Right ventricle myocardium superior (tissue), 1 donor: Measurements from ENCODE around the gene ITPKB. TPM values are rescaled to one million over a fixed set of nuclear protein-coding genes. Genes with fewer than 3 reads are reported as not detected.

ENCODE experiments used
- ATAC-seq: fragments of 200-7000 bp; cut with Tn5 transposase; one replicate; pipeline ENCODE4 v1.9.1; 2020; ENCODE audit warnings: mild to moderate bottlenecking; ENCODE audit not compliant: poor library complexity
- DNase-seq: peaks from one replicate; pipeline ENCODE4 v3.0.0-alpha.2; 2020
- intact Hi-C: fragments of 100-400 bp; cut with DNase I; formaldehyde crosslinking; loops from one replicate; pipeline ENCODE4 v1.11.2; 2022
- total RNA-seq: library from RNA; stranded (reverse); fragmentation: NEBNext Ultra II Directional; extraction: Animal tissue kit (Norgen Biotek cat#: 25700); gene quantifications from one replicate; pipeline ENCODE4 v1.2.1, GENCODE V29; 2021
- donor health status: DM: no; HTN: yes; CAD: no; lungs with severe emphysema.

ITPKB gene
- total RNA-seq, 1 donor from 2014 or later, result 21.2 TPM

DNA sequence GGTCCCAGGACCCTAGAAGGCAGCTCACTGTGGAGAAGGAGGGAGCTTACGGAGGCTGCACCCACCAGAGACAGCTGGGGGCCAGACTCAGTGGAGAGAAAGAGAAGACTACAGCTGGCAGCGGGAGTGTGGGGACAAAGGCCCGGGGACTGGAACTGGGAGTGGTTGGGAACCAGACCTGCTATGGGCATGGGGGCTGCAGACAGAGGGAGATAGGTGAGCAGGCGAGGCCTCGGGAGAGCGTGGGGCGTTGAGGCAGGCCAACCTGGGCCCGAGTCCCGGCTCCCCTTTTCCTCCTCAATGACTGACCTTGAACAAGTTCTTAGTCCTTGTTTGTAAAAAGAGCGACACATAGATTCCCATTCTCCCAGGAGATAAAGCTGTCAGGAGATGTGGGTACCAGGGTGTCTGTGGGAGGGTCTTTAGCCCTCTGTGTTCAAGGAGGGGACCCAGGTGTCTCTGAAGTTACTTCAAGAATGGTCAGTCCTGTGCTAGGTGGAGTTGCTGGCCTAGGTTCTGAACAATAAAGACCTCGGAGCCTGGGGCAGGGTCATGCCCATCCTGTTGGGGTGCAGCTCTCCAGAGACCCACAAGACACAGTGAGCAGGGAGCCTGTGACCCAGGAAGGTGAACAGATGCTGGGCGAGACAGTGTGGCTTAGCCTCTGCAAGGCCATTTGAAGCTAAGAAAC, 87.9 kb downstream of the ITPKB start:
- ATAC-seq, result no peak
- peak; percentile 17 for DNase-seq
- intact Hi-C loops, result loop anchor here (5.0 kb wide), 1 partner anchor 81 kb away; no protein-coding TSS in a partner anchor

DNA sequence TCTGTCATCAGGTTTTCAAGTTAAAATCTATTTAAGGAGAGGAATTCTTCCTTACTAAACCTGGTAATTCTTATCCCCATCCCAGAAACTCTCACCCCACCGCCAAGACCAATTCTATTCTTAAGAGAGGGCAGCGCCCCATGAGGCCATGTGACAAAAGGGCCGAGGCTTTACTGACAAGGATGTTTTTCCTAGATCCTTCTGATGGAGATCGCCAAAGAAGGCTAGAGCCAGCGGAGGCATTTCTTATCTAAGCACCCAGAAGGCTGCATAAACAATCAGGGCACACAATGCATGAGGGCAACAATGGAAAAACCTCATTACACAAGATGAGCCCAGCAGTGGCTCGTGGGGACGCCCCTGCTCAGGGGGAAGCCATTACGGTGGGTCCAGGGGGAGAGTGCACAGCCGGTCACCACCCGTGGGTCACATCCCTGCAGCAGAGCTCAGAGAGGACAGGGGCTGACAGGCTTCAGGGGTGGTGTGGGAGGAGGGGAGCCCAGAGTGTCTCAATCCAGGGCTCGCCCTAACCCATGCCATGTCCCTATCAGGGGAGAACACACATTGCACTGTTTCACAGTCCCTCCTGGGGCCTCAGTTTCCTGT, 88.7 kb downstream of the ITPKB start:
- DNase-seq (peak; percentile 41), ATAC-seq (no peak)
- intact Hi-C loops, result loop anchor here (5.0 kb wide), 1 partner anchor 82 kb away; no protein-coding TSS in a partner anchor

DNA sequence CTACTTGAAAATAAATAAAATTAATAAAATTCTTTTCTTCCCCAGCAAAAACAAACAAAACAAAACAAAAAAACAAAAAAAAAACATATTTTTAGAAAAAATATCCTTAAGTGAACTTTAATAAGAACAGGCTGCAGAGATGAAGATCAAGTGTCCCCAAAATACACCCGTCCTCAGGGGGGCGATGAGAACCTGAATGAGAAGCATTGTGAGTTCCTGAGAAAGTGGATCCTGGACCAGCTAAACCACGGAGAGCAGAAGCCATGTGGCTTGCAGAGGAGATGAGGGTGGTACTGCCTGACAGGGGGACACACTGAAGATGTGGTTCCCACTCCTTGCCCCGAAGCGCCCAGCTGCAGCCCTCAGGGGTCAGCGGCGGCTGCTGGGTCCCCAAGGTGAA, 89.3 kb downstream of the ITPKB start:
- intact Hi-C loops, result loop anchor here (5.0 kb wide), 1 partner anchor 83 kb away; no protein-coding TSS in a partner anchor
- DNase-seq, result peak; percentile 41
- ATAC-seq, result no peak

DNA sequence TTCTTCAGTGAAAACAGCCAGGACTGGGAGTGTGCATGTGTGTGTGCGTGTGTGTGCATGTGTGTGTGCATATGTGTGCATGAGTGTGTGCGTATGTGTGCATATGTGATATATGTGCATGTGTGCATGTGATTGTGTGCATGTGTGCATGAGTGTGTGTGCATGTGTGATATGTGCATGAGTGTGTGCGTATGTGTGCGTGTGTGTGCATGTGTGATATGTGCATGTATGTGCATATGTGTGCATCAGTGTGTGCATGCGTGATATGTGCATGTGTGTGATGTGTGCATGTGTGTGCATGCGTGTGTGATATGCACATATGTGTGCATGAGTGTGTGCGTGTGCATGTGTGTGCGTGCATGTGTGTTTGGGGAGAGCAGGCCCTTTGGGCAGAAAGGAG, 89.8 kb downstream of the ITPKB start:
- DNase-seq (no peak), ATAC-seq (no peak)
- intact Hi-C loops, result no loop called here

- intact Hi-C loops, result no loop called here
- ATAC-seq (no peak), DNase-seq (peak; percentile 15)
Observed at GRCh38 chr1:226648421-226648820, 90.7 kb downstream of the ITPKB start.

DNA sequence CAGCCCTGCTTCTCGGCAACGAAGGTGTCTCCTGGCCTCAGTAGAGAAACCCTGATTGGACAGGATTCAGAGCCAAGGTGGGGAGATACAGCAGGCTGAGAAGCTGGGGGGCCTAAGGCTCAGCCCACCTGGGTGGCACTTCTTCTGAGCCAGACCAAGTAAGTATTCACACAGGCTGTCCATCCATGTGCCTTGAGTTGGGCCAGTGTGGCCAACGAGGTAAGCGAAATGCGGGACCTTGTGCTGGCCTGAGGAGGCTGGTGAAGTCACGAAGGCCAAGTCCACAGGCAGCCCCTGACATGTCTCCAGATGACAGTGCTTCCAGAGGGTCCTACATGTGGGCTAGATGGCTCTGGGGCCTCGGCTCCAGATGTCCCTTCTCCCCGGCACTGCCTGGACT, 91.4 kb downstream of the ITPKB start:
- DNase-seq, result peak; percentile 9
- intact Hi-C loops, result no loop called here
- ATAC-seq, result no peak

GRCh38 chr1:226646870-226647449, 92.1 kb downstream of the ITPKB start:
- intact Hi-C loops, result no loop called here
- no peak for ATAC-seq
- DNase-seq, result peak; percentile 27

DNA sequence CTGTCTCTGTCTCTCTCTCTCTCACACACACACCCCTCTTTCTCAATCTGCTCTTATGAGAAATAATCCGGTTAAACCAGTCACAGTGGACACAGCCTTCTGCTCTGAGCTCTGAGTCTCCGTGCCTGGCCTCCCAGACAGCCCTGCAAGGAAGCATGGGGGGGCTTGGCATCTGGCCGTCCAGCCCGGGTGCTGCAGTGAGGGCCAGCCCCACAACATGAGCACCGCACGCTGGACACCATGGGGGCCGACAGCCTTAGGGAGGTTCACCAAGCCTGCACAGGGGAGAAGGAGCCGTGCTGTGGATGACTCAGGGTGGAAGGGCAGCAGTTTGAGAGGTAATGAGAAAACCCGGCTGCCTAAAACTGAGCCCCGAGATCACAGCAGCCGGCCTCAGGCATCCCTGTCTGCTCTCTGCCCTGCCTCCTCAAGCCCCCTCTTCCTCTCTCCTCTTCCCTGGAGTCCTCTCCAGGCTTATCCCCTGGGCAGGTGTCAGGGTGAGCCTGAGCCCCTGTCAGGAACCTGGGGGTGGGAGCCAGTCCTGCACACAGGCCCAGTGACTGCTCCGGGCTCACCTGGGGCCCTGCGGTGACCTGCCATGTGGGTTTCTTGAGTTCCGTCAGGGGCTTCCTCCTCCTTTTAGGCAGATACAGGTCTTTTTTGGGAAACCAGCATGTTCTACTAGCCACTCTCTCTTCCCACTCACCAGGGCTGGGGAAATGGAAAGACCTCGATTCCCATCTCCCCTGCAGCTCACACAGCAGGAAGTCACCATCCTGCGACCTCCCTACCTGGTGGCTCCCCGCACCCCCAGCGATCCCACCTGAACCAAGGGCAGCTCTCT, 92.8 kb downstream of the ITPKB start:
- intact Hi-C loops, result no loop called here
- ATAC-seq, result no peak
- DNase-seq, result peak; percentile 51

- intact Hi-C loops, result no loop called here
- ATAC-seq (peak; percentile 44), DNase-seq (peak; percentile 37)
Observed at GRCh38 chr1:226645279-226645976, 93.7 kb downstream of the ITPKB start.

DNA sequence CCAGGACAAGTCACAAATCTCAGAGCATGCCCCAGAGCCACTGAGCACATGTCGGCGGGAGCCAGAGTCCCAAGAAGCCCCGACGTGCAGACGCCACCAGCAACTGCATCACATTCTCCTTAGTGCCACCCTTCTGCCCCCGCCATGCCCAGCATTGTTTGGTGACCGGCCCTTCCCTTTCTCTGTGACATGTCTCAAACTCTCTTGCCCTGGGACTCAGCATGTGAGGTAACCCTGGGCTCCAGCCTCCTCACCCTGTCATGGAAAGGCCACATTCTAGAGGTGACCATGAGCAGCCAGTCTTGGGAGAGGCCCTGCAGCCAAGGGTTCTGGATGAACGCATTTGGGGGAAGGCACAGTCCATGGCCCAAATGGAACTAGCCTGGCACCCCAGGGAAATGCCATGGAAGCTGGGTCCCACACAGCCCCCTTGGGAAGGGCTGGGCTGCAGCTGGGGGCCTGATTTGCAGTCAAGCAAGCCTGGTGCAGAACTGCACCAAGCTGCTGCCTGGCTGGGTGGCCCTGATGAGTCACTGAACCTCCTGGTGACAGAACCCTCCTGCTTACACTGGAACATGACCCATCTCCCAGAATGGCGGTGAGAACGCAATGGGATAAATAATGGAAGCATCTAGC, 94.4 kb downstream of the ITPKB start:
- ATAC-seq (no peak), DNase-seq (peak; percentile 28)
- intact Hi-C loops, result no loop called here

DNA sequence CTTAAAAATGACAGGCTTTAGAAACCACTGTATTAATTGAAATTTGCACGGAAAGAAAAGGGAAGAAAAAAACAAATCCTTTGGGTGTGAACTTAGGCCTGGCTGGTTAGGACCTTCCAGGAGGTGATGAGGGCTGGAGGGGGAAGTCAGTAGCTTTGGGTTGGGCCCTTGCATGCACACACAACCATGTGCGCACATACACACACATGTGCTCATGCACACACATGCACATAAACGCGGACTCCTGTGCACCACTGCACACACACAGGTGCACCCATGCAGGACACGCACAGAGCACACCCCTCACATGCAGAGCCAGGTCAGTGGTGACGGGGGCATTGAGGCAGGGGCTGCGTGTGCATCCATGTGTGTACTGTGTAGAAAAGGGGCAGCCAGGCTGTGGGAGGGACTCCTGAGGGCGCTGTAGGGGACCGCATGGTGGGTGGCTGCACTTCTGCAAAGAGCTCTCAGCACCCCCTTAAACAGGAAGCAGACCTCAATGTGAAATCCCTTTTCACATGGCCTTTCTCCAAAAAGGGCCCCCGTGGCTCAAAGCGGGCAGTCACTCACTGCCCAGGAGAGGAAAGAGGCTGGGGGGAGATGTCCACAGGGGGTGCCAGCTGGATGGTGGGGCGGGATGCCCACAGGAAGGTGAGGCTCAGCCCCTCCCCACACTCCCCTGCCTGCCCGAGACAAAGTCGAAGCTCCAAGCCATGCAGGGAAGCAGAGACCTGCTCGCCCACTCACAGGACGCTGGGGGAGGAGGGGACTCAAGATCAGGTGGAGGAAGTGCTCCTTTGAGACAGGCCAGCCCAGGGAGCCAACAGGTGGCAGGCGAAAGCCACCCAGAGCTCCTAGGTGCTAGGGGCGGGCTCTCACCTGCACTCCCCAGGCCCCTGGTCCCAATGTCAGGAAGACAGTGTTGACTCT, 95.2 kb downstream of the ITPKB start:
- DNase-seq, result peak; percentile 38
- intact Hi-C loops, result no loop called here
- no peak for ATAC-seq

DNA sequence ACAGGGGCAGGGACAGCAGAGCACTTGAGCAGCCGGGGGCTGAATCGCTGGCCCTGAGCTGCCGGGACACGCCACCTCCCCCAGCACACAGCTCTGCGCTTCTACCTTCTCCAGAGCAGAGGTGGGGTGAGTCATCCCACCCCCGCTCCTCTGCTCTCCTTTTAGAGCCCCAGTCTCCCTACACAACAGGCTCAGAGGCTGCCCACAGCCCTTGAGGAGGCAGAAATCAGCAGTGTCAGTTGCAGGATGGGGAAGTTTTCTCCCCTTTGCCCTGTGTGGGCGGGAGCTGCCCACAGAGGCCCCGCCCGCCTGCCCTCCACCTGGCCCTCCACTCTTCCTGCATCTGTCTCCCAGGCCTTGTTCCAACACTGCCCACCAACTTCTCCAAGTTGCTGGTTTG, 95.9 kb downstream of the ITPKB start:
- ATAC-seq, result no peak
- intact Hi-C loops, result no loop called here
- peak; percentile 50 for DNase-seq

- no peak for ATAC-seq
- peak; percentile 5 for DNase-seq
- intact Hi-C loops, result no loop called here
Observed at GRCh38 chr1:226642421-226642820, 96.7 kb downstream of the ITPKB start.

DNA sequence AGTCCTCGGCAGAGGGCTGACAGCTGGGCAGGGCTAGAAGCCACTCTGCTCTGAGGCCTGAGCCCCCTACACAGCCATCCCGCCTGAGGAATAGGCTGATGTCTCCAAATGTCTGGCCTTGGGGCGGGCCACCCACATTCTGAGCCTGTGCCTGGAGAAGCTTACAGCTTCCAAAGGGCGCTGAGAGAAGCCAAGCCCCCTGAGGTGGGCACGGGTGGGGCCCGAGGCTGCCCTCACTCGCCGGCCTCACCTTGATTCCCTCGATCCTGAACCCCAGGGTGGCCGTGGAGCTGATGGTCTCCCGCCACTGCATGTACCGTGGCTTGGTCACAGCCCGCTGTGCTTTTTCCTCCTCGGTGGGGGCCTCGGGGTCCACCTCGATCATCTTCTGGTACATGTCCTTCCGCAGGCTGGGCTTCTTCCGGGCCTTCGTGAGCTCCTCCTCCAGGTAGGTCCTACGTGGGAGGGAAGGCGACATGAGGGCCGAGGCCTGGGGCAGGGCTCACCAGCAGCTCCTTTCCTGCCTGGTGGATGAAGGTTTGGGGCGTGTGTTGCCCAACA, 97.3 kb downstream of the ITPKB start:
- intact Hi-C loops, result no loop called here

GRCh38 chr1:226640321-226641136, 98.6 kb downstream of the ITPKB start:
- intact Hi-C loops, result no loop called here
- ATAC-seq (no peak), DNase-seq (peak; percentile 34)

More for the DNA sequence above, 97.3 kb downstream of the ITPKB start:
- DNase-seq (peak; percentile 27), ATAC-seq (no peak)

DNA sequence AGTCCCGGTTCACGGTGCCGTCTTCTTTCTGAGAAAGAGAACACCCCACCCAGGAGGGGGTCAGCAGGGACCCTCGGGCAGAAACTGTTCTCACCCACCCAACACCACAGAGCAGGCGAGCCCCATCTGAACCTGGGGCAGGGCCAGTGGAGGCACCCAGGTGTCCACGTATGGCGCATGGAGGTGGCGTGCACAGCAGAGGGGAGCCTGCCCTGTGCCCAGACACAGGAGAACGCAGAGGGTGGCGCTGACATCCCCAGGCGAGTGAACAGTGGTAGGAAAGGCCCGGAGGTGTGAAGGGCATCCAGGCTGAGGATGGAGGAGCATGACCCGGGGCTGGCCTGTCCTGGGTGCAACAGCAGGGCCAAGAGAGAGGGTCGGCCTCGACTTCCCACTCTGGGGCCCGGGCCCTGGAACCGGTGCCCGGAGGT, 99.4 kb downstream of the ITPKB start:
- DNase-seq, result peak; percentile 30
- no peak for ATAC-seq
- intact Hi-C loops, result no loop called here
